ENCODE results near the gene ATP1B2. TPM values are rescaled to one million over a fixed set of nuclear protein-coding genes. Genes with fewer than 3 reads are reported as not detected.

The ATP1B2 gene
- total and polyA plus RNA-seq, 4 experiments from 2014 or later: 0.22 to 0.52 TPM; not detected in 2

DNA sequence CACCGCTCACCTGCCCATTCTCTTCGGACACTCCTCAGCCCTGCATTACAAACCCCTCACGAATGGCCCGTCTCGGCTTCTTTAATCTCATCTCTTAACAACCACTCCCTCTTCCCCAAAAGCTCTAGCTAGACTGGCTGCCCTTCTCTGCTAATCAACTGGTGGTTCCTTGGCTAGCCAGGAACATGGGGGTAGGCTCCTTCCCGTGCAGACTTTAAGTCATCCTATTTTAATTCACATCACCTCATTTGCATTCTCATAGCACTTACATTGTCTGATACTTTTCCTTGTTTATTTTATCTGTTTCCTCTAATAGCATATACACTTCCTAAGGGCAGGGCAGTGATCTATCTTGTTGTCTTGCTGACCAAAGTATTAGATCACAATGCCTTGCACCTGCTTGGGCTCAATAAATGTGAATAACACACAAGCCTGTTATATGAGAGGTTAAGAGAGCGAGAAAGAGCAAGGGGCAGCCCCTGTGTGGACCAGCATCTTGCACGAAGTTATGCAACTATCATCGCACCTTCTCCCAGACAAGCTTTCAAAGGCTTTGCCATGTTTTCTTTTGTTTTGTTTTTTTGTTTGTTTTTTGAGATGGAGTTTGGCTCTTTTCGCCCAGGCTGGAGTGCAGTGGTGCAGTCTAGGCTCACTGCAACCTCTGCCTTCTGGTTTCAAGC is 26.8 kb downstream of the ATP1B2 start:
- no peak overlapping the region for H3K4me3 ChIP-seq (ENCODE audit: low read length in 2 of 2)
- no peak for DNase-seq
- CTCF ChIA-PET (ENCODE audit: partially characterized antibody): interaction anchor here (2.0 kb wide), 1 partner anchor 9 kb away, joined by 8 read pairs; the partner anchor contains the start of gene TP53
- H3K27ac ChIP-seq (ENCODE audit: low read depth, low read length): no peak overlapping the region
- Mint-ChIP-seq H3K4me1 (peaks cover 7 to 18% (median 10%) of the 10 kb centered on the region in 4 donors), H3K4me3 (no peak overlapping the region), H3K9me3 (peaks cover 0 to 11% (median 6%) of the 10 kb centered on the region in 8 donors), H3K27ac (peak overlapping the region in 3 of 7 donors; percentile 5 to 54 (median 12)), H3K36me3 (peaks cover 40 to 42% of the 10 kb centered on the region in 2 donors), H3K27me3 (no peaks in the 10 kb centered on the region)
- peaks cover 6 to 7% of the 10 kb centered on the region in 2 donors for H3K9me3 ChIP-seq (ENCODE audit: control insufficient read depth in 1 of 2, low read length in 2 of 2)
- POLR2A ChIA-PET (ENCODE audit: partially characterized antibody): interaction anchor here (2.2 kb wide), 1 partner anchor 9 kb away, joined by 9 read pairs; the partner anchor contains the start of gene TP53
- H3K36me3 ChIP-seq (ENCODE audit: insufficient read depth, low read length): peaks cover 27% of the 10 kb centered on the region
- intact Hi-C loops (cut with micrococcal nuclease): no loop called here
- no peaks in the 10 kb centered on the region for H3K4me1 ChIP-seq (ENCODE audit: insufficient read depth, low read length)
- H3K27me3 ChIP-seq (ENCODE audit: insufficient read depth, low read length): no peaks in the 10 kb centered on the region

DNA sequence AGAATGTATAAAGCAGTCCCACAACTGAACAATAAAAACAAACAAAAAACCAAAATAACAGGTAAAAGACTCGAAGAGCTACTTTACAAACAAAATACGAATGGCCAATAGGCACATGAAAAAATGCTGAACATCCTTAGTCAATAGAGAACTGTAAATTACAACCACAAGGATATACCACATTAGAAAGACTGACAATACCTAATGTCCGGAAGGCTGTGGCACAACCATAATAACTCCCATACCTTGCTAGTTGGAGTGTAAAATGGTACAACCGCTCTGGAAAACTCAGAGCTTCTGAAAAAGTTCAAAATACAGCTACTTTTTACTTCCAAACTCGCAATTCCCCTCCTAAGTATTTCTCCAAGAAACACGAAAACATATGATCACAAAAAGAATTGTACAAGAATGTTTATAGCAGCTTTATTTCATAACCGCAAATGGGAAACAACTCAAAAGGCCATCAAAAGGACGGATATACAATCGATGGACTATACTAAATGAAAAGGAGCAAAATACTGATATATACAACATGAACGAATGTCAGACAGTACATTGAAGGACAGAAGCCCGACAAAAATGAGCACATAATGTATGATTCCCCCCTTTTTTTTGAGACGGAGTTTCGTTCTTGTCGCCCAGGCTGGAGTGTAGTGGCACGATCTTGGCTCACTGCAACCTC is 34.3 kb downstream of the ATP1B2 start:
- Mint-ChIP-seq H3K27me3 (no peaks in the 10 kb centered on the region), H3K9me3 (peaks cover 0 to 10% (median 0%) of the 10 kb centered on the region in 8 donors), H3K27ac (peak overlapping the region; percentile 98 to 100 (median 99)), H3K4me1 (peaks cover 16 to 56% (median 40%) of the 10 kb centered on the region in 4 donors), H3K4me3 (peak overlapping the region; percentile 93 to 98 (median 96)), H3K36me3 (peaks cover under 1 to 35% of the 10 kb centered on the region in 2 donors)
- no peaks in the 10 kb centered on the region for H3K27me3 ChIP-seq (ENCODE audit: insufficient read depth, low read length)
- ChIA-PET POLR2A (ENCODE audit: partially characterized antibody) (interaction anchor here (0.7 to 6.8 kb wide), 17 partner anchors 8 to 472 kb away, joined by 3 to 116 read pairs (median 28); partner anchors contain the start of genes ATP1B2, CD68, CNTROB and CYB5D1), CTCF (ENCODE audit: partially characterized antibody) (interaction anchor here (1.3 to 6.4 kb wide), 5 partner anchors 34 to 329 kb away, joined by 3 to 56 read pairs (median 4); partner anchors contain the start of genes FXR2 and SHBG)
- H3K4me3 ChIP-seq (ENCODE audit: low read length in 2 of 2): peak overlapping the region; percentile 100
- peak in 3 of 5 donors; percentile 32 to 41 (median 33) for DNase-seq
- no peaks in the 10 kb centered on the region for H3K36me3 ChIP-seq (ENCODE audit: insufficient read depth, low read length)
- H3K4me1 ChIP-seq (ENCODE audit: insufficient read depth, low read length): peaks cover 40% of the 10 kb centered on the region
- intact Hi-C loops (cut with micrococcal nuclease): loop anchor here (5.0 kb wide), 4 partner anchors 157 to 638 kb away; partner anchors contain the start of gene KCTD11
- H3K9me3 ChIP-seq (ENCODE audit: control insufficient read depth in 1 of 2, low read length in 2 of 2): no peaks in the 10 kb centered on the region
- H3K27ac ChIP-seq (ENCODE audit: low read depth, low read length): peak overlapping the region; percentile 99

DNA sequence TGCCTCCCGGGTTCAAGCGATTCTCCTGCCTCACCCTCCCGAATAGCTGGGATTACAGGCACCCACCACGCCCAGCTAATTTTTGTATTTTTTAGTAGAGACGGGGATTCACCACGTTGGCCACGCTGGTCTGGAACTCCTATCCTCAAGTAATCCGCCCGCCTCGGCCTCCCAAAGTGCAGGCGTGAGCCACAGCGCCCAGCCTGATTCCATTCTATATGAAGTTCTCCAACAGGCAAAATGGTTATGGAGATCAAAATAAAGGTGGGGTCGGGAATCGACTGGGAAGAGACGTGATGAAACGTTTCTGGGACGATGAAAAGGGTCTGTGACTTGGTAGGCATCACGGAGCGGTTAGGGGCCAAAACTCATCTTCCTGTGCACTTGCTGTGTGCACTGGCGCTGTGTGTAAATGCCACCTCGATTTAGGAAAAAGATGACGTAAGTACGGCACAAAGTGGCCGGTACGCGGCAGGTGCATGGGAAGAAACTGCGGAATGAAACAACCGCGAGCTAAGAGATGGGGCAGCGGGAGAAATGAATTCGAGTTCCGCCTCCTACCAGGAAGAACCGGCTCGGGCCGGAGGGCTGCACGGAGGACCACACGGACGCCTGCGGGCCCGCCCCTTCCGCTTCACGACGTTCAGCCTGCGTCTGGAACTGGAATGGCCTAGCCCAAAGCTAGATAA is 35.0 kb downstream of the ATP1B2 start:
- Histone ChIP-seq H3K4me3 (ENCODE audit: low read length in 2 of 2) (peak overlapping the region; percentile 100), H3K27ac (ENCODE audit: low read depth, low read length) (peak overlapping the region; percentile 99), H3K9me3 (ENCODE audit: control insufficient read depth in 1 of 2, low read length in 2 of 2) (no peaks in the 10 kb centered on the region), H3K27me3 (ENCODE audit: insufficient read depth, low read length) (no peaks in the 10 kb centered on the region), H3K36me3 (ENCODE audit: insufficient read depth, low read length) (no peaks in the 10 kb centered on the region), H3K4me1 (ENCODE audit: insufficient read depth, low read length) (peaks cover 40% of the 10 kb centered on the region)
- ChIA-PET CTCF (ENCODE audit: partially characterized antibody) (interaction anchor here (0.6 to 6.4 kb wide), 18 partner anchors 8 to 640 kb away, joined by 3 to 56 read pairs (median 7); partner anchors contain the start of genes FXR2, MPDU1, SAT2 and SENP3), POLR2A (ENCODE audit: partially characterized antibody) (interaction anchor here (0.7 to 6.8 kb wide), 50 partner anchors 9 to 1268 kb away, joined by 3 to 116 read pairs (median 11); partner anchors contain the start of genes ACAP1, ATP1B2, CD68 and CNTROB)
- peaks cover 5 to 38% of the 10 kb centered on the region in 2 donors for H3K36me3 Mint-ChIP-seq
- H3K27me3 Mint-ChIP-seq: no peaks in the 10 kb centered on the region
- peak overlapping the region; percentile 98 to 100 (median 99) for H3K27ac Mint-ChIP-seq
- peak overlapping the region; percentile 93 to 98 (median 96) for H3K4me3 Mint-ChIP-seq
- DNase-seq: peak; percentile 91 to 95 (median 94)
- H3K4me1 Mint-ChIP-seq: peaks cover 19 to 59% (median 41%) of the 10 kb centered on the region in 4 donors
- peaks cover 0 to 10% (median 0%) of the 10 kb centered on the region in 8 donors for H3K9me3 Mint-ChIP-seq
- intact Hi-C loops (cut with micrococcal nuclease): loop anchor here (1.0 to 5.0 kb wide), 12 partner anchors 58 to 638 kb away; partner anchors contain the start of genes KCTD11, MPDU1, NAA38 and POLR2A

DNA sequence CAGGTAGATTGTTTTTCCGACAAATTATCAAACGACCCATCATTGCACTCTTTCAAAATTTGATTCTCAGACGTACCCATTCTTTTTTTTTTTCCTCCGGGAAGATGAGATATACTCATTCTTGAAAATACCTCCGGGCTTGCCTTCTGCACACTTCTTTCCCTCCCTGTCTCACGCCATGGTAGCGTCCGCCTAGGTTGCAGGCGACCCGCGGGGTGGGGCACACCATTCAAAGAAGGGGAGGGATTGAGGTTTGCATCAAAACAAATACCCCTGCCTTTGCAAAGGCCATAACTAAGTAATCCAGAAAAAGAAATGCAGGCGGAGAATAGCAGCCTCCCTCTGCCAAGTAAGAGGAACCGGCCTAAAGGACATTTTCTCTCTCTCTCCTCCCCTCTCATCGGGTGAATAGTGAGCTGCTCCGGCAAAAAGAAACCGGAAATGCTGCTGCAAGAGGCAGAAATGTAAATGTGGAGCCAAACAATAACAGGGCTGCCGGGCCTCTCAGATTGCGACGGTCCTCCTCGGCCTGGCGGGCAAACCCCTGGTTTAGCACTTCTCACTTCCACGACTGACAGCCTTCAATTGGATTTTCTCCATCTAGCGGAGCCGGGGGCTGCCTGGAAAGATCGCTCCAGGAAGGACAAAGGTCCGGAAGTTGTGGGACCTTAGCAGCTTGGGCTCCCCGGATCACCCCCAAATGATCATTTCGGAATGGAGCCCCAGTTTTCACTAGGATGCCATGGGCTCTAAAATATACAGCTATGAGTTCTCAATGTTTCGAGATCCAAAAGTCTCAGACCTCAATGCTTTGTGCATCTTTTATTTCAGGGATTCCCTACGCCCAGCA is 35.7 kb downstream of the ATP1B2 start:
- Histone ChIP-seq H3K36me3 (ENCODE audit: insufficient read depth, low read length) (no peaks in the 10 kb centered on the region), H3K4me3 (ENCODE audit: low read length in 2 of 2) (peak overlapping the region; percentile 100), H3K9me3 (ENCODE audit: control insufficient read depth in 1 of 2, low read length in 2 of 2) (no peaks in the 10 kb centered on the region), H3K27ac (ENCODE audit: low read depth, low read length) (peak overlapping the region; percentile 99), H3K27me3 (ENCODE audit: insufficient read depth, low read length) (no peaks in the 10 kb centered on the region), H3K4me1 (ENCODE audit: insufficient read depth, low read length) (peaks cover 40% of the 10 kb centered on the region)
- peaks cover 8 to 40% of the 10 kb centered on the region in 2 donors for H3K36me3 Mint-ChIP-seq
- peaks cover 0 to 10% (median 0%) of the 10 kb centered on the region in 8 donors for H3K9me3 Mint-ChIP-seq
- H3K27ac Mint-ChIP-seq: peak overlapping the region; percentile 98 to 100 (median 99)
- ChIA-PET POLR2A (ENCODE audit: partially characterized antibody) (interaction anchor here (0.6 to 6.8 kb wide), 69 partner anchors 10 to 1267 kb away, joined by 3 to 116 read pairs (median 6); partner anchors contain the start of genes ACAP1, ATP1B2, CD68 and CNTROB), CTCF (ENCODE audit: partially characterized antibody) (interaction anchor here (0.6 to 6.4 kb wide), 40 partner anchors 7 to 641 kb away, joined by 3 to 56 read pairs (median 4); partner anchors contain the start of genes ATP1B2, FXR2, MPDU1 and NEURL4)
- H3K4me3 Mint-ChIP-seq: peak overlapping the region; percentile 93 to 98 (median 96)
- intact Hi-C loops (cut with micrococcal nuclease): loop anchor here (1.0 to 5.0 kb wide), 12 partner anchors 59 to 639 kb away; partner anchors contain the start of genes KCTD11, MPDU1, NAA38 and POLR2A
- DNase-seq: peak; percentile 86 to 94 (median 92)
- peaks cover 19 to 59% (median 41%) of the 10 kb centered on the region in 4 donors for H3K4me1 Mint-ChIP-seq
- H3K27me3 Mint-ChIP-seq: no peaks in the 10 kb centered on the region

DNA sequence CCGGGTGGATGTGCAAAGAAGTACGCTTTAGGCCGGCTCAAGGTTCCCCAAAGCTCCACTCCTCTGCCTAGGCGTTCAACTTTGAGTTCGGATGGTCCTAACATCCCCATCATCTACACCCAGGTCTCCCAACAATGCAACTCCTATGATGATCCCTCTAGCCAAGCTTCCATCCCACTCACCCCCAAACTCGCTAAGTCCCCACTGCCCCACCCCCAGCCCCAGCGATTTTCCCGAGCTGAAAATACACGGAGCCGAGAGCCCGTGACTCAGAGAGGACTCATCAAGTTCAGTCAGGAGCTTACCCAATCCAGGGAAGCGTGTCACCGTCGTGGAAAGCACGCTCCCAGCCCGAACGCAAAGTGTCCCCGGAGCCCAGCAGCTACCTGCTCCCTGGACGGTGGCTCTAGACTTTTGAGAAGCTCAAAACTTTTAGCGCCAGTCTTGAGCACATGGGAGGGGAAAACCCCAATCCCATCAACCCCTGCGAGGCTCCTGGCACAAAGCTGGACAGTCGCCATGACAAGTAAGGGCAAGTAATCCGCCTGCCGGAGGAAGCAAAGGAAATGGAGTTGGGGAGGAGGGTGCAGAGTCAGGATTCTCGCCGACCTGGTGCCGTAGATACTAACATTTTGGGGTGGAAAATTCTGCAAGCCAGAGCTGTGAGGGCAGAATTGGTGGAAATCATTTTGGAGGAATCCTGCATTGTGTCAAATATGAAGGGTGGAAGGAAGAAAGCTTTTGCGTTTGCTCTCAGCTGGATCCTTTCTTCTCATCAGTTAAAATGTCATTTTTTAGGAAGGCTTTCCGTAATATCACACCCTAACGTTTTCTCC is 36.6 kb downstream of the ATP1B2 start, which contains the start of gene TP53:
TSS of gene TP53 (minus strand) at position 419 of the 836 bp plus-strand sequence. CDS start 10,896 bp downstream, outside the sequence.
- peak within 1 kb of the TSS; percentile 100 for H3K4me3 ChIP-seq (ENCODE audit: low read length in 2 of 2)
- peaks cover 40% of the 10 kb centered on the region for H3K4me1 ChIP-seq (ENCODE audit: insufficient read depth, low read length)
- peak; percentile 86 to 95 (median 89) for DNase-seq
- H3K27me3 ChIP-seq (ENCODE audit: insufficient read depth, low read length): no peaks in the 10 kb centered on the region
- no peaks in the 10 kb centered on the region for H3K9me3 ChIP-seq (ENCODE audit: control insufficient read depth in 1 of 2, low read length in 2 of 2)
- H3K9me3 Mint-ChIP-seq: peaks cover 0 to 10% (median 0%) of the 10 kb centered on the region in 8 donors
- H3K36me3 Mint-ChIP-seq: peaks cover 8 to 40% of the 10 kb centered on the region in 2 donors
- peak within 1 kb of the TSS; percentile 93 to 98 (median 96) for H3K4me3 Mint-ChIP-seq
- H3K4me1 Mint-ChIP-seq: peaks cover 19 to 57% (median 41%) of the 10 kb centered on the region in 4 donors
- ChIA-PET CTCF (ENCODE audit: partially characterized antibody) (interaction anchor here (0.6 to 6.4 kb wide), 48 partner anchors 8 to 641 kb away, joined by 3 to 56 read pairs (median 4); partner anchors contain the start of genes ACAP1, ALOXE3, ATP1B2 and FXR2), POLR2A (ENCODE audit: partially characterized antibody) (interaction anchor here (0.6 to 6.8 kb wide), 67 partner anchors 8 to 1267 kb away, joined by 3 to 116 read pairs (median 6); partner anchors contain the start of genes ACAP1, ATP1B2, CD68 and CNTROB)
- no peaks in the 10 kb centered on the region for H3K27me3 Mint-ChIP-seq
- intact Hi-C loops (cut with micrococcal nuclease): loop anchor here (2.0 to 5.0 kb wide), 6 partner anchors 155 to 640 kb away; partner anchors contain the start of genes KCTD11 and POLR2A
- H3K27ac Mint-ChIP-seq: peak within 1 kb of the TSS; percentile 98 to 100 (median 99)
- no peaks in the 10 kb centered on the region for H3K36me3 ChIP-seq (ENCODE audit: insufficient read depth, low read length)
- H3K27ac ChIP-seq (ENCODE audit: low read depth, low read length): peak within 1 kb of the TSS; percentile 99

All from CD4-positive, alpha-beta memory T cell (primary cell).